Measurements from ENCODE around the gene PLIN5. TPM values are rescaled to one million over a fixed set of nuclear protein-coding genes. Genes with fewer than 3 reads are reported as not detected.

Gene PLIN5
- polyA plus RNA-seq, 1 donor (not counting 4 experiments of a cell fraction or from before 2014, with no cell fraction given): not detected

- H3K9me1 ChIP-seq (ENCODE audit: control insufficient read depth, extremely low read depth, insufficient read depth, low read length): no peaks in the 10 kb centered on the region
- no peaks in the 10 kb centered on the region for H3K79me2 ChIP-seq (ENCODE audit: control insufficient read depth, insufficient read depth, low read length)
- H3K4me3 ChIP-seq (ENCODE audit: control insufficient read depth in 2 of 3, extremely low read depth in 1 of 3, insufficient read depth in 2 of 3, low read depth in 1 of 3, low read length in 3 of 3): no peak overlapping the region
- no peaks in the 10 kb centered on the region for H3K9me3 ChIP-seq (ENCODE audit: control insufficient read depth, low read depth, low read length)
- no peak overlapping the region for H3K4me2 ChIP-seq (ENCODE audit: control insufficient read depth, extremely low read depth, insufficient read depth, low read depth, low read length)
- no peaks in the 10 kb centered on the region for H3K4me1 ChIP-seq (ENCODE audit: control insufficient read depth, extremely low read depth, insufficient read depth, low read length)
- no peak for FAIRE-seq
- dilution Hi-C loops (cut with MboI; ENCODE audit: extremely low pct_ligation_motif_present, low sequenced_read_pairs): no loop called here
- H4K20me1 ChIP-seq (ENCODE audit: control insufficient read depth, extremely low read depth, insufficient read depth, low read length): no peaks in the 10 kb centered on the region
- no peak for TF ChIP-seq CTCF (optimal IDR thresholded peaks at IDR 0.05 in 1 of 3, IDR thresholded peaks at IDR 0.05 in 1 of 3, conservative IDR thresholded peaks at IDR 0.05 in 1 of 3; ENCODE audit: extremely low read depth in 1 of 3, insufficient read depth in 2 of 3, low read length in 3 of 3)
- no peak for TF ChIP-seq EZH2 (IDR thresholded peaks at IDR 0.05; ENCODE audit: low read length)
- DNase-seq (ENCODE audit: low read depth, low spot score): no peak
- no peaks in the 10 kb centered on the region for H3K27me3 ChIP-seq (ENCODE audit: control insufficient read depth, extremely low read depth, insufficient read depth, low read length)
- H2AFZ ChIP-seq (ENCODE audit: control insufficient read depth, low read length): no peak overlapping the region
- H3K27ac ChIP-seq (ENCODE audit: control insufficient read depth, insufficient read depth, low read length): no peak overlapping the region
- no peak overlapping the region for H3K9ac ChIP-seq (ENCODE audit: control insufficient read depth, extremely low read depth, insufficient read depth, low read length)
- H3K36me3 ChIP-seq (ENCODE audit: control insufficient read depth in 2 of 2, extremely low read depth in 1 of 2, insufficient read depth in 2 of 2, low read length in 2 of 2): peaks cover 18 to 19% of the 10 kb centered on the region in 2 experiments
Observed at GRCh38 chr19:4499855-4500254, 35.2 kb downstream of the PLIN5 start.

GRCh38 chr19:4499318-4499717, 35.7 kb downstream of the PLIN5 start:
- FAIRE-seq: no peak
- no peak overlapping the region for H3K4me3 ChIP-seq (ENCODE audit: control insufficient read depth in 2 of 3, extremely low read depth in 1 of 3, insufficient read depth in 2 of 3, low read depth in 1 of 3, low read length in 3 of 3)
- no peak overlapping the region for H3K27ac ChIP-seq (ENCODE audit: control insufficient read depth, insufficient read depth, low read length)
- dilution Hi-C loops (cut with MboI; ENCODE audit: extremely low pct_ligation_motif_present, low sequenced_read_pairs): no loop called here
- H3K9me1 ChIP-seq (ENCODE audit: control insufficient read depth, extremely low read depth, insufficient read depth, low read length): no peaks in the 10 kb centered on the region
- no peak for TF ChIP-seq CTCF (optimal IDR thresholded peaks at IDR 0.05 in 1 of 3, IDR thresholded peaks at IDR 0.05 in 1 of 3, conservative IDR thresholded peaks at IDR 0.05 in 1 of 3; ENCODE audit: extremely low read depth in 1 of 3, insufficient read depth in 2 of 3, low read length in 3 of 3)
- no peak for TF ChIP-seq EZH2 (IDR thresholded peaks at IDR 0.05; ENCODE audit: low read length)
- H2AFZ ChIP-seq (ENCODE audit: control insufficient read depth, low read length): no peak overlapping the region
- no peaks in the 10 kb centered on the region for H4K20me1 ChIP-seq (ENCODE audit: control insufficient read depth, extremely low read depth, insufficient read depth, low read length)
- H3K36me3 ChIP-seq (ENCODE audit: control insufficient read depth in 2 of 2, extremely low read depth in 1 of 2, insufficient read depth in 2 of 2, low read length in 2 of 2): peaks cover 15 to 18% of the 10 kb centered on the region in 2 experiments
- no peaks in the 10 kb centered on the region for H3K27me3 ChIP-seq (ENCODE audit: control insufficient read depth, extremely low read depth, insufficient read depth, low read length)
- H3K4me1 ChIP-seq (ENCODE audit: control insufficient read depth, extremely low read depth, insufficient read depth, low read length): no peaks in the 10 kb centered on the region
- no peaks in the 10 kb centered on the region for H3K9me3 ChIP-seq (ENCODE audit: control insufficient read depth, low read depth, low read length)
- no peaks in the 10 kb centered on the region for H3K79me2 ChIP-seq (ENCODE audit: control insufficient read depth, insufficient read depth, low read length)
- DNase-seq (ENCODE audit: low read depth, low spot score): no peak
- no peak overlapping the region for H3K4me2 ChIP-seq (ENCODE audit: control insufficient read depth, extremely low read depth, insufficient read depth, low read depth, low read length)
- H3K9ac ChIP-seq (ENCODE audit: control insufficient read depth, extremely low read depth, insufficient read depth, low read length): no peak overlapping the region

Data from keratinocyte (primary cell).